HG03108 (cell line): Measurements from ENCODE around the gene GLS.

Experiments
- ATAC-seq: cut with Tn5 transposase; IDR thresholded peaks from one replicate; pipeline ENCODE4 v1.9.1; 2021; ENCODE audit warnings: moderate library complexity; ENCODE audit not compliant: unreplicated experiment

The GLS gene

GRCh38 chr2:190968522-190968921 is 87.9 kb downstream of the GLS start:
- ATAC-seq, result no peak

- no peak for ATAC-seq
Measured at GRCh38 chr2:190970160-190970559, 89.5 kb downstream of the GLS start.

GRCh38 chr2:190970873-190971506 is 90.4 kb downstream of the GLS start:
- no peak for ATAC-seq

- ATAC-seq, result no peak
Measured at GRCh38 chr2:190972213-190972612, 91.6 kb downstream of the GLS start.

- no peak for ATAC-seq
Measured at GRCh38 chr2:190972846-190973245, 92.2 kb downstream of the GLS start.

- ATAC-seq, result no peak
Measured at GRCh38 chr2:190973262-190973661, 92.6 kb downstream of the GLS start.

GRCh38 chr2:190973726-190974628 is 93.4 kb downstream of the GLS start:
- no peak for ATAC-seq

- ATAC-seq, result no peak
Measured at GRCh38 chr2:190974629-190975361, 94.2 kb downstream of the GLS start.

GRCh38 chr2:190976521-190976920 is 95.9 kb downstream of the GLS start:
- no peak for ATAC-seq

- no peak for ATAC-seq
Measured at GRCh38 chr2:190977505-190977904, 96.9 kb downstream of the GLS start.

GRCh38 chr2:190978389-190979053 is 97.9 kb downstream of the GLS start:
- no peak for ATAC-seq

- no peak for ATAC-seq
Measured at GRCh38 chr2:190979906-190980629, 99.4 kb downstream of the GLS start.

- no peak for ATAC-seq
Measured at GRCh38 chr2:190980630-190981209, 100.1 kb downstream of the GLS start.

GRCh38 chr2:190981333-190981732 is 100.7 kb downstream of the GLS start:
- ATAC-seq, result no peak

- ATAC-seq, result no peak
Measured at GRCh38 chr2:190981733-190982132, 101.1 kb downstream of the GLS start.

GRCh38 chr2:190982262-190983034 is 101.8 kb downstream of the GLS start:
- no peak for ATAC-seq

GRCh38 chr2:190984595-190984994 is 104.0 kb downstream of the GLS start:
- no peak for ATAC-seq

- no peak for ATAC-seq
Measured at GRCh38 chr2:190986221-190986953, 105.8 kb downstream of the GLS start.

GRCh38 chr2:190987116-190987515 is 106.5 kb downstream of the GLS start:
- no peak for ATAC-seq
